ENCODE results near the gene LRRC42.
A peak's percentile ranks its signal among the peaks of the same experiment; 100 is the strongest.
"Not testable (repeated sequence)": the region's sequence is repeated elsewhere in the genome, so short reads cannot be mapped to it uniquely, and the experiment has no call there.

The LRRC42 gene

GRCh38 chr1:53967409-53968124 is 21.4 kb downstream of the LRRC42 start:
- no peak for DNase-seq (ENCODE audit: low spot score)

DNA sequence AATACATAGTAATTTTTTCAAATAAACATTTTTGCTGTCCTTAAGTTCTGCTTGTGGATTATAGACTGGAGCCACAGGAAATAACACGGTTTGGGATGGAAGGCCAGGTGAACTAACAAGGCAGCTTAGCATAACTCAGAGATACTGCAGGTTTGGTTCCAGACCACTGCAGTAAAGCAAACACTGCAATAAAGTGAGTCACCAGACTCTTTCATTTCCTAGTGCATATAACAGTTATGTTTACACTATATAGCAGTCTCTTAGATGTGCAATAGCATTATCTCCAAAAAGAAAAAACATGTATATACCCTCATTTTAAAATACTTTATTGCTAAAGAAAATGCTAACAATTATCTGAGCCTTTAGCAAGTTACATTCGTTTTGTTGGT is 22.0 kb downstream of the LRRC42 start:
- DNase-seq (ENCODE audit: low spot score) = no peak

GRCh38 chr1:53969323-53969722 is 23.2 kb downstream of the LRRC42 start:
- DNase-seq (ENCODE audit: low spot score) = not testable (repeated sequence)

- no peak for DNase-seq (ENCODE audit: low spot score)
These were observed 25.6 kb downstream of the LRRC42 start for GRCh38 chr1:53971718-53972117.

GRCh38 chr1:53975861-53976260 is 29.7 kb downstream of the LRRC42 start:
- DNase-seq (ENCODE audit: low spot score) = no peak

DNA sequence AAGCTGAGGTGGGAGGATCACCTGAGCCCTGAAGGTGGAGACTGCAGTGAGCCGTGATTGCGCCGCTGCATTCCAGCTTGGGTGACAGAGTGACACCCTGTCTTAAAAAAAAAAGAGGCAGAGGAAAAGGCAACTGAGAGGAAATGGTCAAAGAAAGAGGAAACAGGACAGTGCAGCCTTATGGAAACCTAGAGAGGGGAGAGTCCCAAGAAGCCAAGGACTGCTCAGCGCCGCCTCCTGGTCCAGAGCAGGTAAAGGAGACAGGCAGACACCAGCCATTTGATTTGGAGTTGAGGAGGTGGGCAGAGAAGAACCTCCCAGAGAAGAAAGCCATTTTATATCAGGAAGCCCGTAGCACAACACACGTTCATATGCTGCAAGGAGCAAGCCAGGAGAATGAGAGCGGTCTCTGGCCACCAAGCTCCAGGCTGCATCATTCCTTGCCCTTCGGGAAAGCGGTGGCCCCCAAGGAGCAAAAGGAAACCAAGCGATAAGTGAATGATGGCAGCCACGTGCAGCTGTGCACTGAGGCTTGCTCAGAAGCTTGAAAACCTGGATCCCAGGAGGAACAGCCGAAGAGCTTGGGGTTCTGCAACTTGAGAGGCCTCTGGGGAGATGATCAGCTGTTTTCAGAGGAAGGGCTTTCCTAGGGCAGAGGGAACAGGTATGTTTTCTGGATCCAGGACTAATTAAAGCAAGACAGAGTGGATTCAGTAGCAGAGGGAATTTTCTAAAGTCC is 33.7 kb downstream of the LRRC42 start:
- no peak for DNase-seq (ENCODE audit: low spot score)

- no peak for DNase-seq (ENCODE audit: low spot score)
These were observed 35.1 kb downstream of the LRRC42 start for GRCh38 chr1:53981220-53981619.

- DNase-seq (ENCODE audit: low spot score) = peak; percentile 52
These were observed 36.0 kb downstream of the LRRC42 start for GRCh38 chr1:53982034-53982762.

- no peak for DNase-seq (ENCODE audit: low spot score)
These were observed 36.6 kb downstream of the LRRC42 start for GRCh38 chr1:53982763-53983104.

DNA sequence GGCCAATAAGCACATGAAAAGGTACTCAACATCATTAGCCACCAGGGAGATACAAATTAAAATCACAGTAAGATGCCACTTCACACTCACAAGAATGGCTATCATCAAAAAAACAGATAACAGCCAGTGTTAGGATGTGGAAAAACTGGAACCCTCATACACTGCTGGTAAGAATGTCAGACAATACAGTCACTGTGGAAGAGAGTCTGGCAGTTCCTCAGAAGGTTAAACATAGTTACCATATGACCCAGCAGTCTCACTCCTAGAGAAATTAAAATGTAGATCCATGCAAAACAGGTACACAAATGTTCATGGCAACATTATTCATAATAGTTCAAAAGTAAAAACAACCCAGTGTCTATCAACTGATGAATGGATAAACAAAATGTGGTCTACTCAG is 38.6 kb downstream of the LRRC42 start:
- no peak for DNase-seq (ENCODE audit: low spot score)

DNA sequence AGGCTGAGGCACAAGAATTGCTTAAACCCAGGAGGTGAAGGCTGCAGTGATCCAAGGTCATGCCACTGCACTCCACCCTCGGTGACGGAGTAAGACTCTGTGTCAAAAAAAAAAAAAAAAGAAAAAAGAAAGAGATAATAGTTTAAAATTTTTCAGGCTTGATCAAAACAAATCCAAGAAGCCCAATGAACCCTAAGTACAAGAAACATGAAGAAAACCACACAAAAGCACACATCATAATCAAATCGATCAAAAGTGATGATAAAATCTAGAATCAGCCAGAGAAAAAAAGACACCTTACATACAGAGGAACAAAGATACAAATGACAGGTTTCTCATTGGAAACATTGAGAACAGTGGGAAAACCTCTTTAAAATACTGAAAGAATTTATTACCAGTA is 40.3 kb downstream of the LRRC42 start:
- no peak for DNase-seq (ENCODE audit: low spot score)

DNA sequence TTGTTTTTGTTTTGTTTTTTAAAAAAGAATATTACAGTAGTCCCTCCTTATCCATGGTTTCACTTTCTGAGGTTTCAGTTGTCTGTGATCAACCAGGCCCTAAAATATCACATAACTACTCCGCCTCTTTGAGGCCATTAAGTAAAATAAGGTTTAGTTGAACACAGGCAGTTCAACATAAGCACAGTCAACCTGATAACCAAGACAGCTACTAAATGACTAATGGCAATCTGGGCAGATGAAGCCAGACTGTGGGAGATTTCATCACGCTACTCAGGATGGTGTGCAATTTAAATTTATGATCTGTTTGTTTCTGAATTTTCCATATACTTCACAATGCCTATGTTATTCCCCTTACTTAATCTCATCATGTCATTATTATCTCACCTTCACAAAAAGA is 41.7 kb downstream of the LRRC42 start:
- DNase-seq (ENCODE audit: low spot score) = no peak

- no peak for DNase-seq (ENCODE audit: low spot score)
These were observed 46.1 kb downstream of the LRRC42 start for GRCh38 chr1:53992085-53992874.

DNA sequence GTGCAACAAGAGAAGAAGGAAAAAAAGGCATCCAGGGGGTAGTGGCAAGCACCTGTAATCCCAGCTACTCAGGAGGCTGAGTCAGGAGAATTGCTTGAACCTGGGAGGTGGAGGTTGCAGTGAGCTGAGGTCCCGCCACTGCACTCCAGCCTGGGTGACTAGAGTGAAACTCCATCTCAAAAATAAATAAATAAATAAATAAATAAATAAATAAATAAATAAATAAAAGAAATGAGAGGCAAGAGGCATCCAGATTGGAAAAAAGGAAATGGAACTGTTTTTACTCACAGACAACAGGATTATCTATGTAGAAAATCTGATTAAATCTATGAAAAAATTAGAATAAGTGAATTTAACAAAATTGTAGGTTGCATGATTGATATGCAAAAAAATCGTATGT is 48.4 kb downstream of the LRRC42 start:
- DNase-seq (ENCODE audit: low spot score) = not testable (repeated sequence)

- DNase-seq (ENCODE audit: low spot score) = no peak
These were observed 49.5 kb downstream of the LRRC42 start for GRCh38 chr1:53995683-53996082.

GRCh38 chr1:53998223-53998622 is 52.1 kb downstream of the LRRC42 start:
- DNase-seq (ENCODE audit: low spot score) = no peak

GRCh38 chr1:53999920-54000319 is 53.8 kb downstream of the LRRC42 start:
- DNase-seq (ENCODE audit: low spot score) = no peak

- no peak for DNase-seq (ENCODE audit: low spot score)
These were observed 55.4 kb downstream of the LRRC42 start for GRCh38 chr1:54001591-54001990.

- DNase-seq (ENCODE audit: low spot score) = no peak
These were observed 56.5 kb downstream of the LRRC42 start for GRCh38 chr1:54002544-54003248.

DNA sequence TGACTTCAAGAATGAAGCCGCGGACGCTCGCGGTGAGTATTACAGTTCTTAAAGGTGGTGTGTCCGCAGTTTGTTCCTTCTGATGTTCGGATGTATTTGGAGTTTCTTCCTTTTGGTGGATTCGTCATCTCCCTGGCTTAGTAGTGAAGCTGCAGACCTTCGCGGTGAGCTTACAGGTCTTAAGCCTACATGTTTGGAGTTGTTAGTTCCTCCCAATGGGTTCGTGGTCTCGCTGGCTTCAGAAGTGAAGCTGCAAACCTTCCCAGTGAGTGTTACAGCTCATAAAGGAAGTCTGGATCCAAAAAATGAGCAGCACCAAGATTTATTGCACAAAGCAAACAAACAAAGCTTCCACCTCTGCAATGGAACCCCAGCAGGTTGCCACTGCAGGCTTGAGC is 57.1 kb downstream of the LRRC42 start:
- no peak for DNase-seq (ENCODE audit: low spot score)

GRCh38 chr1:54003750-54004480 is 57.8 kb downstream of the LRRC42 start:
- not testable (repeated sequence) for DNase-seq (ENCODE audit: low spot score)

All from HuH-7.5 (cell line).